HG03064 (cell line): Measurements from ENCODE around the gene MTA1.

Source experiments
- ATAC-seq: cut with Tn5 transposase; IDR thresholded peaks from one replicate; pipeline ENCODE4 v1.9.1; 2021; ENCODE audit warnings: low read depth; ENCODE audit not compliant: unreplicated experiment

The MTA1 gene

DNA sequence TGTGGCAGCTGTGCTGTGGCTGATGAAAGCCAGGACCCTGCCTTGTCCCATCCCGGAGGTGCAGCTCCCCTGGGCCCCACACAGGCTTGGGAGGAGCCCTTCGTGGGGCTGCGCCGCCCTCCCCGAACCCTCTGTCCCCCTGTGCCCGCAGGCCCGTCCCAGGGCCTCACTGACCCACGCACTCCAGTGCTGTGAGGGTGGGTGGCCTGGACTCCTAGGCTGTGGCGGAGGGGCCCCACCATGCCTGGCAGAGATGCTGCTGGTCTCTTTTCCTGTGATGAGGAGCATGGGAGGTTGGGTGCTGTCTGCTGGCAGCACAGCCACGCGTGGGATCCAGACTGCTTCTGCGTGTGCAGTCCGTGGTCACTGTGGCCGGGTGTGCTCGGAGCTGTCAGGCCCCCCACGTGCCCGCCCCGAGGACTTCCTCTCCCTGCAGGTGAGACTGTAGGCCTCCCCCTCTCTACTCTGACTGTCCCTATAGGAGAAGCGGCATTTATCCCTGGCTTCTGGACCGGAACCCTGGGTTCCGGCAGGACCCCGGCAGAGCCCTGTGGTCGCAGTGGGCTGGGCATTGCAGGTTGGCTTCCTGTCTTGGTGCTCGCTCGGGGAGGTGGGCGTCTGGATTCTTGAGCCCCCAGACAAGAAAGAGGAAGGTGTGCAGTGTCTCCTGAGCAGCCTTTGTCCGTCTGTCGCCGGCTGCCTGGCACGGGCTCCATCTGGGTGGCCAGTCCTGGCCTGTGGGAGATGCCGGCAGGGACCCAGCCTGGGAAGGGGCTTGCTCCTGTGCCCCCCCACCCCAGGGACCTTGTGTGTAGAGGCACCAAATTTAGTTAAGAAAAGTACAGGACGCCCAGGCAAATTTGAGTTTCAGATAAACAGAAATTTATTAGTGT lies 2.3 kb downstream of the MTA1 start:
- ATAC-seq = no peak

DNA sequence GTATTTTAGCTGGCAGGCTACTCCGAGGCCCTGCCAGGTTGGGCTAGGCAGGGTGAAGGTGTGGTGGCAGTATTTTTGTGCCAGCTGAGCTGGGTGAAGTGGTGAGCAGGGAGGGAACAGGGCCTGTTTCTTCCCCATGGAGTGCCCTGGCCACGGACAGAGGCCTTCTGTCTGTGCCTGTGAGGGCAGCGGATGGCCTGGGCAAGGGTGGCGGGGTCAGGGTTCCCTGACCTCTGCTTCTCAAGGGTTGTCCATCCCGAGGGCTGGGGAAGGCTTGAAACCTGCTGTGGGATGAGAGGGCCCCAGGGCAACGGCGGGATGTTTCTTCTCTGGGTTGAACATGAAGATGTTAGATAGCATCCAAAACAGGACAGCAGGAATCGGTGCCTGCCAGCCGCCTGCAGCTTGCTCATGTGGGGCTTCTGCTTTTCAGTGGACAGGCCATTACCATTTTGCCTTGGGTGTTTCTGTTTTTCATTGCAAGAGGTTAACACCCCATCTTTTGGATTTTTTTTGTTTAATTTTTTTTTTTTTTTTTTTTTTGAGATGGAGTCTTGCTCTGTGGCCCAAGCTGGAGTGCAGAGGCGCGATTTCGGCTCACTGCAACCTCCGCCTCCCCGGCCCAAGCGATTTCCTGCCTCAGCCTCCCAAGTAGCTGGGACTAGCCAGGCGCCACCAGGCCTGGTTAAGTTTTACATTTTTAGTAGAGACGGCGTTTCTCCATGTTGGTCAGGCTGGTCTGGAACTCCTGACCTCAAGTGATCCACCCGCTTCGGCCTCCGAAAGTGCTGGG lies 3.3 kb downstream of the MTA1 start:
- no peak for ATAC-seq

- ATAC-seq = no peak
Observed at GRCh38 chr14:105423488-105424195, 4.0 kb downstream of the MTA1 start.

- ATAC-seq = no peak
Observed at GRCh38 chr14:105424861-105425260, 5.2 kb downstream of the MTA1 start.

GRCh38 chr14:105425823-105426247 lies 6.2 kb downstream of the MTA1 start:
- no peak for ATAC-seq

DNA sequence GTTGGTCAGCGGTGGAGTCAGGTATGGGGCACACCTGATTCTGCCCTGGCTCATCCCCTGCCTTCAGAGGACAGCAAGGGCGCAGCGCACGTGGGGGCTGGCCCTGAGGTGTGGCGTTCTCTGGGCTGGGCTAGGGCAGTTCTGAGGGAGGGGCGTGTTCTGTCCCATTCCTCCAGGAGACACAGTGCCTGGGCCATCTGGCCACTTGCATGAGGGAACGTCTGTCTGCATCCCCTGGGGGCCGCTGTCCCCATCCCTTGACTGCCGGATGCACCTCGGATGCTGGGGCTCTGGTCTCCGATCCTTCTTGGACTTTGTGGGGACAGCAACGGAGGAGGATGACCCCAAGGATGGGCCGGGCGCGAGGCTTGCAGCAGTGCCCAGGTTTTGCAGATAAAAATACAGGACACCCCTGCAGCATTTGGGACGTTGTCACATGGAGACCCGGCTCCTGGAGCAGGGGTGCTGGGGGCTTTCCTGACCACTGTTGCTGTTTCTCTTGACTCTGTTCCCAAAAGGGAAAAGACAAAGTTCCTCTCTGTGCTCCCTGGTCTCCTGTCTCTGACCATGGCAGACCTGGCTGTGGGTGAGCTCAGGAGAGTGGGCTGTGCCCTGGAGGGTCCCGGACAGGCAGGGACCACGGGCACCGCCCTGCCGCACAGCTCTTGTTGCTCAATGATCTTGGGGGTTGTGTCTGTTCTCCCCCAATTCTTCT lies 6.9 kb downstream of the MTA1 start:
- no peak for ATAC-seq

- no peak for ATAC-seq
Observed at GRCh38 chr14:105427412-105427811, 7.8 kb downstream of the MTA1 start.

DNA sequence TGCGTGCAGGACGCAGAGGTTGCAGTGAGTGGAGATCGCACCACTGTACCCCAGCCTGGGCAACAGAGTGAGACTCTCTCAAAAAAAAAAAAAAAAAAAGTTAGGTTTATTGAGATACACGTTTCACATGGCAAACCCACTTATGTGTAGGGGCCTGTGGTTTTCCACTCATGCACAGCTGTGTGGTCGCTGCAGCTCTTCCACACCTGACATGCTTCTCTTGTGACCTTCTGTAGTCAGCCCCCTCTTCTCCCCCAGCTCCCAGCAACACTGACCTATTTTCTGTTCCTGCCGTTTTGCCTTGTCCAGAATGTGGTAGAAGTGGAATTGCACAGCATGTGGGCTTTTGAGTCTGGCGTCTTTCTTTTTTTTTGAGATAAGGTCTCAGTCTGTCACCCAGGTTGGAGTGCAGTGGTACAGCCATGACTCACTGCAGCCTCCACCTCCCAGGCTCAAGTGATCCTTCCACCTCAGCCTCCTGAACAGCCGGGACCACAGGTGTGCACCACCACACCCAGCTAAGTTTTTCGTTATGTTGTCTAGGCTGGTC lies 8.4 kb downstream of the MTA1 start:
- no peak for ATAC-seq

- no peak for ATAC-seq
Observed at GRCh38 chr14:105430042-105430441, 10.4 kb downstream of the MTA1 start.

- no peak for ATAC-seq
Observed at GRCh38 chr14:105430565-105430964, 10.9 kb downstream of the MTA1 start.

DNA sequence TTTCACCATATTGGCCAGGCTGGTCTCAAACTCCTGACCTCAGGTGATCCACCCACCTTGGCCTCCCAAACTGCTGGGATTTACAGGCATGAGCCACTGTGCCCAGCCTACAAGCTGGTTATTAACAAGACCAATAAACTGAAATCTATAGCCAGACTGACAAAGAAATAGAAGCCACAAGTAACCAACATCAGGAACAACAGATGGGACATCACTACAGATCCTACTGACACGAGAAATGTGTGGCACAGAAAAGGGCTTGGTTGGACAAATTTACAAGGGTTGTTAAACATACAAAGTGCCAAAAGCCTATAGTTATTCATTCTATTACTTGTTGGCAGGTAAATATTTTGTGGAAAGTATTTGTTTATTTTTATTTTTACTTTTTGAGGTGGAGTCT lies 11.6 kb downstream of the MTA1 start:
- no peak for ATAC-seq

- ATAC-seq = no peak
Observed at GRCh38 chr14:105432657-105433056, 13.0 kb downstream of the MTA1 start.

- ATAC-seq = no peak
Observed at GRCh38 chr14:105433161-105433605, 13.6 kb downstream of the MTA1 start.

DNA sequence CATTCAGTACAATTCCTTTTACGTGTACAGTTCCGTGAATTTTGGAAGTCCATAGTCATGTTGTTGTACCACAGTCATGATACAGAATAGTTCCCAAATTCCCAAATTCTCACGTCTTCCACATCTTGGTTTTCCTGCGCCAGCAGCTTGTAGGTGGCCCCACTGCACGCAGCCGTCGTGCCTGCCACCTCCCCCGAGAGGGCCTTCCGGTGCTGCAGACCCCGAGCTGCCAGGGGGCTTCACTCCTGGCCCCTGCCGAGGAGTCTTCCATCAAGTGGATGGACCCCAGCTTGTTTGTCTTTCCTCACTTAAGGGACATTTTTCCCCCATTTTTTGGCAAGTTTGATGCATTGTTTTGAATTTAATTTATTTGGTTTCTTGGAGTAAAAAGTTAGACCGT lies 16.8 kb downstream of the MTA1 start:
- no peak for ATAC-seq

DNA sequence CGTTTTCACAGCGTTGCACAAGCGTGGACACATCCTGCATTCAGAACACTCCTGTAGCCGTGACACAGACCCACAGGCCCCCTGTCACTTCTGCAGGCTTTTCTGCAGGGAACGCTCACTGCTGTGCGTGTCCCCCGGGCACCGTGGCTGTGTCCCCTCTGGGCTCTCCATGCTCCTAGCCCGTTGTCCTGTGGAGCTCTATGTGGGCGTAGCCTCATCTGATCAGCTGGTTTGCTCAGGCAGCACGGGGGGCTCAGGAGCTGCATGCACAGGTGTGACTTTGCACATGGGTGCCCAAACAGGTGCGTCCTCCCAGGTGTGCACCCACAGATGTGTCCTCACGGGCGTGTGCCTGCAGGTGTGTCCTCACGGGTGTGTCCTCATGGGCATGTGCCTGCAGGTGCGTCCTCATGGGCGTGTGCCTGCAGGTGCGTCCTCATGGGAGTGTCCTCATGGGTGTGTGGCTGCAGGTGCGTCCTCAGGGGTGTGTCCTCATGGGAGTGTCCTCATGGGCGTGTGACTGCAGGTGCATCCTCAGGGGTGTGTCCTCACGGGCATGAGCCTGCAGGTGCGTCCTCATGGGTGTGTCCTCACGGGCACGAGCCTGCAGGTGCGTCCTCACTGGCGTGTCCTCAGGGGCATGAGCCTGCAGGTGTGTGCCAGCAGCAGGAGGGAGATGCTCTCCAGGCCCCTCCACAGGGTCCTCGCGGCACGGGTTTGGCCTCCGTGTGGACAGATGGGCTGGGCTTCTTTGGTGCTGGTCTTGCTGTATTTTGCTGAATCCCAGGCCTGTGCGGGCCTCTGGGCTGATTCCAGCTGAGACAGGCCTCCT lies 17.5 kb downstream of the MTA1 start:
- ATAC-seq = no peak

GRCh38 chr14:105437723-105438500 lies 18.3 kb downstream of the MTA1 start:
- no peak for ATAC-seq

DNA sequence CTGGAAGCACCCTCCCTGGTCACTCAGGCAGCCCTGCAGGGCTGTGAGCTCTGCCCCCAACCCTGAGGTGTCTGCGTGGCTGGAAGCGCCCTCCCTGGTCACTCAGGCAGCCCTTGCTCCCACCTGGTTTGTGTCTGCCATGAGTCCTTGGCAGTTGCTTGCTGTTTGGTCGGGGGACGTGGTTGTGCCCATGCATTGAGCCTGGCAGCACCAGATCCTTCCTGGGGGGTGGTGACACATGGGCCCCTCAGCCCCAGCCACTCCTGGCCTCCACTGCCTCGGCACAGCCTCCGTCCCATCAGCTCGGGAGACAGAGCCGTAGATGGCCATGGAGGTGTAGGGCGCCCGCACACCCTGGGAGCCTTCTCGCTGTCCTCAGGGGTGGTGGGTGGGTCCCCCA lies 19.6 kb downstream of the MTA1 start:
- no peak for ATAC-seq

GRCh38 chr14:105439710-105440553 lies 20.3 kb downstream of the MTA1 start:
- ATAC-seq = no peak
